ENCODE results near the gene SYNE1. TPM values are rescaled to one million over a fixed set of nuclear protein-coding genes. Genes with fewer than 3 reads are reported as not detected.

SYNE1 gene
- total and polyA plus RNA-seq, 2 of the 8 experiments (the other 6 are each of a cell fraction or from before 2014, with no cell fraction given) = 2.8 to 5.5 TPM

- Histone ChIP-seq H2BK120ac (replicated peaks; ENCODE audit: low read depth, low read length) (no peak overlapping the region), H3K27me3 (replicated peaks in 1 of 4; ENCODE audit: control insufficient read depth in 3 of 4, extremely low read depth in 1 of 4, insufficient read depth in 3 of 4, low read length in 3 of 4) (no peaks in the 10 kb centered on the region), H3K79me1 (ENCODE audit: low read depth, low read length) (no peaks in the 10 kb centered on the region), H2AK5ac (ENCODE audit: low read depth, low read length) (no peak overlapping the region), H2BK5ac (ENCODE audit: low read depth, low read length) (no peak overlapping the region), H3K9ac (replicated peaks in 1 of 4; ENCODE audit: extremely low read depth in 1 of 4, low read depth in 3 of 4, low read length in 3 of 4) (no peak overlapping the region), H3K4me1 (replicated peaks in 1 of 4; ENCODE audit: control insufficient read depth in 3 of 4, insufficient read depth in 4 of 4, low read length in 3 of 4) (no peaks in the 10 kb centered on the region), H3K27ac (ENCODE audit: low read depth, low read length) (no peak overlapping the region), H4K20me1 (replicated peaks in 1 of 2; ENCODE audit: control insufficient read depth in 1 of 2, insufficient read depth in 2 of 2, low read length in 2 of 2) (no peaks in the 10 kb centered on the region), H3K23me2 (ENCODE audit: low read depth, low read length) (no peaks in the 10 kb centered on the region), H3K14ac (ENCODE audit: insufficient read length) (no peak overlapping the region), H3K56ac (replicated peaks; ENCODE audit: insufficient read length, low read depth, low read length) (no peak overlapping the region), H2AFZ (ENCODE audit: low read length) (no peak overlapping the region), H3K79me2 (ENCODE audit: control insufficient read depth in 1 of 2, insufficient read depth in 2 of 2, low read length in 2 of 2) (no peaks in the 10 kb centered on the region), H2BK20ac (ENCODE audit: low read length) (no peak overlapping the region), H3K4ac (replicated peaks; ENCODE audit: insufficient read length, low read depth, low read length) (no peak overlapping the region), H3K23ac (ENCODE audit: insufficient read length) (no peak overlapping the region), H3K18ac (ENCODE audit: extremely low read depth, low read length) (no peak overlapping the region), H4K5ac (ENCODE audit: insufficient read length, low read depth, low read length) (no peak overlapping the region), H3K4me2 (ENCODE audit: insufficient read depth in 1 of 2, low read depth in 2 of 2, low read length in 2 of 2) (no peak overlapping the region), H3K36me3 (ENCODE audit: control insufficient read depth in 2 of 4, insufficient read depth in 4 of 4, low read length in 3 of 4) (no peaks in the 10 kb centered on the region), H4K8ac (ENCODE audit: extremely low read depth, insufficient read depth, low read length) (no peak overlapping the region), H2BK12ac (ENCODE audit: low read depth, low read length) (no peak overlapping the region), H2BK15ac (ENCODE audit: low read length) (no peak overlapping the region), H3K9me3 (ENCODE audit: insufficient read depth in 2 of 2, low read depth in 1 of 2, low read length in 1 of 2) (peaks cover 14 to 17% of the 10 kb centered on the region in 2 experiments), H4K91ac (replicated peaks; ENCODE audit: insufficient read length, low read length) (no peak overlapping the region), H3K4me3 (ENCODE audit: extremely low read depth in 1 of 4, insufficient read depth in 2 of 4, low read depth in 3 of 4, low read length in 4 of 4) (no peak overlapping the region)
- no peak for DNase-seq (ENCODE audit: low read depth in 1 of 2, low spot score in 2 of 2)
- FAIRE-seq = no peak
- ChIA-PET POLR2A (ENCODE audit: partially characterized antibody) (no interaction called here), CTCF (ENCODE audit: partially characterized antibody) (interaction anchor here (0.6 kb wide), 1 partner anchor 115 kb away, joined by 3 read pairs; no protein-coding TSS in a partner anchor)
- WGBS, 2 experiments (ENCODE audit: extremely low coverage in 1 of 2, insufficient coverage in 1 of 2, insufficient read length in 1 of 2, insufficient replicate concordance in 2 of 2, low coverage in 1 of 2, low lambda C conversion rate in 2 of 2, missing lambda C conversion rate in 1 of 2) = 92% methylated on average over 1 of the region's 1 CpG; no CpG with 5 or more reads in 1 of the 2 experiments
- TF ChIP-seq BRCA1 (IDR thresholded peaks at IDR 0.05; ENCODE audit: low read depth, low read length) (no peak), MAFK (IDR thresholded peaks at IDR 0.05; ENCODE audit: low read depth, low read length) (no peak), BACH1 (IDR thresholded peaks at IDR 0.05; ENCODE audit: low read length) (no peak), RNF2 (IDR thresholded peaks at IDR 0.05; ENCODE audit: borderline replicate concordance, low read depth, low read length, missing control alignments, poor library complexity, severe bottlenecking) (no peak), KDM5A (IDR thresholded peaks at IDR 0.05; ENCODE audit: low read length) (no peak), TCF12 (IDR thresholded peaks at IDR 0.05; ENCODE audit: low read depth, low read length) (no peak), RAD21 (IDR thresholded peaks at IDR 0.05 in 1 of 2, conservative IDR thresholded peaks at IDR 0.05 in 1 of 2; ENCODE audit: low read depth in 2 of 2, low read length in 2 of 2) (no peak), CBX5 (IDR thresholded peaks at IDR 0.05; ENCODE audit: low read depth, low read length) (no peak), POLR2A (IDR thresholded peaks at IDR 0.05; ENCODE audit: control extremely low read depth in 1 of 2, low read depth in 2 of 2, low read length in 2 of 2) (no peak), POLR2AphosphoS5 (IDR thresholded peaks at IDR 0.05; ENCODE audit: low read depth, low read length) (no peak), SUZ12 (IDR thresholded peaks at IDR 0.05; ENCODE audit: low read length) (no peak), ZNF274 (IDR thresholded peaks at IDR 0.05; ENCODE audit: borderline replicate concordance, extremely low read depth, low read length) (no peak), SRF (IDR thresholded peaks at IDR 0.05; ENCODE audit: low read depth, low read length) (no peak), CTBP2 (IDR thresholded peaks at IDR 0.05; ENCODE audit: borderline replicate concordance, insufficient read depth, insufficient read length, low read length) (no peak), SIN3A (conservative IDR thresholded peaks at IDR 0.05 in 1 of 2, IDR thresholded peaks at IDR 0.05 in 1 of 2; ENCODE audit: low read depth in 1 of 2, low read length in 2 of 2) (no peak)
Measured at GRCh38 chr6:152263582-152263981, 373.6 kb downstream of the SYNE1 start.

All from H1 (cell line).